HG02970 (cell line): ENCODE data around the gene WIPF2.

Experiments used
- ATAC-seq: cut with Tn5 transposase; IDR thresholded peaks from one replicate; pipeline ENCODE4 v1.9.1; 2021; ENCODE audit warnings: mild to moderate bottlenecking, moderate library complexity, moderate number of reproducible peaks; ENCODE audit not compliant: unreplicated experiment, low FRiP score

The WIPF2 gene

DNA sequence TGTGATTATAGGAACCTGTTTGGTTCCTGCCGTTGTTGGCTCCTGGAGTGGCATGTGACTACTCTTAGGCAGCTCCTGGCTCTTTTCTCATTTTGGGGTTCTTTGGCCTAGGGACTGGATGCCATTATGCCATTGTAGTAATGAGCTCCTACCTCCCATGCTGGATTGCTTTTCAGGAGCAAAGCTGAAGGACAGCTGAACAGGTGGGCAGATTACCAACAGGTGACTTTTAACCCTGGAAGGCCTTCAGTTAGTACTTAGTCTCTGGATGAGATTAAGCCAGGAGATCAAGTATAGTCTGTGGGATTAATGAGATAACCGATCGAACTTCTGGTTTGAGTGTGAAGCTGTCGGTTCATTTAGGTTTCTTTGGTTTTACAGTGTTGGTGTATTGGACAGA lies 25.2 kb downstream of the WIPF2 start:
- no peak for ATAC-seq

DNA sequence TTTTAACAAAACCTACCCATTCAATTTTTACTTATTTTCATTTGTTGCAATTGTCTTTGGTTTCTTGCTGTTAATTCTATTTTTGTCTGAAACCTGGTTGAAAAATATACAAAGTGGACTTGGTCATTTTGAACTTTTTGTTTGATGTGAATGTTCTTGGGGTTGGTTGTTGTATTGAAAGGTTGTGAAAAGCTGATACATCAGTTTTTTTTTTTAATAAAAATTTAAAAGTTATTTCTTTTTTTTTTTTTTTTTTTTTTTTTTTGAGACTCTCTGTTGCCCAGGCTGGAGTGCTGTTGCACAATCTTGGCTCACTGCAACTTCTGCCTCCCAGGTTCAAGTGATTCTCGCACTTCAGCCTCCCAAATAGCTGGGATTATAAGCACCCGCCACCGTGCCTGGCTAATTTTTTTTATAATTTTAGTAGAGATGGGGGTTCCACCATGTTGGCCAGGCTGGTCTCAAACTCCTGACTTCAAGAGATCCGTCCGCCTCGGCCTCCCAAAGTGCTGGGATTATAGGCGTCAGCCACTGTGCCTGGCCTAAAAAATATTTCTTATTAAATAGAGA lies 28.9 kb downstream of the WIPF2 start:
- ATAC-seq, result no peak

DNA sequence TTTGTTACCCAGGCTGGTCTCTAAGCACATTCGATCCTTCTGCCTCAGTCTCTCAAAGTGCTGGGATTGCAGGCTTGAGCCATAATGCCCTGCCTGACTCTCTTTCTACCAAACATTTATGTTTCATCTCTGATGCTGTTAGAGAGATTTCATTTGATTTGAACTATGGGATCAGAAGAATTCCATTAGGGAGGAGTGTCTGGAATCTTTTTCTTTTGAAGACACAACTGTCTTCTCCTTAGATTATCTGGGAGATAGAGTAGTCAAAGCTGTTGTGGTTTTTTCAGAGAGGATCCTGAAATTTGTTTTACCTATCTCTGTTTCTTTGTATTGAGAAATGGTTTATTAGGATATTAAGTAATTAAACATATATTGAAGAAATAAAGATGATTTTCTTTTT lies 29.4 kb downstream of the WIPF2 start:
- ATAC-seq, result no peak

DNA sequence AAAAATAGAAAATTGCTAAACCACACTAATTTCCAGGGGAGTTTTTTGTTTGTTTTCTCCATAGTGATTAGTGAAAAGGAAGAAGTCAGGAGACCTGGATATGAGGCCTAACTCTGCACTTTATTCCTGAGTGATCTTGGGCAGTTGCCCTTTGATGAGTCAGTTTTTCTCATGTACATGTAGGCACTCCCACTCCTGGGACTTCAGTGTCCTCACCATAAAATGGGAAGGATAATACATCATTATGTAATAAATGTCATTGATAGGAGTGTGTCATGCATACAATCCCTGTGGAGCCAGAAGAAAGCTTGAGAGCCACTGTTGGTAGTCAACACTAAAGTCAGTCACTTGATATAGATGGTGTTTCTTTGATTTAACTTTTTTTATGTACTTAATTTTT lies 32.5 kb downstream of the WIPF2 start:
- no peak for ATAC-seq

DNA sequence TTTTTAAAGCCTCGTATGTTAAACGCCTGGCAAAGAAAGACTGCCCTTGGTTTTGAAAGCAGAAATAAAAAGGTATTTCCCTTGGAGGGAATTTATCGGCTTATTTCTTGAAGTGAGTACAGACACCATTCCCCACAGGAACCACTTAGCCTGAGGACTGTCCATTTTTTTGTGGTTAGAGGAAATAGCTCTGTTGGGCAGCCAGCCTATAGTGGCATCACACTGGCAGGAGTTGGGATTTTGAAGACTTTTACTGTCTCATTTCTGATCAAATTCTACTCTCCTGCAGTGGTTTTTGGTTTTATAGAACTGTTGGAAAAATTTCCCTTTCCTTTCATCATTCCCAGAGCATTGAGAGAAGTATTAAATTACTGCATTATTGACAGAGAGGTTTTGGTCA lies 34.5 kb downstream of the WIPF2 start:
- no peak for ATAC-seq

DNA sequence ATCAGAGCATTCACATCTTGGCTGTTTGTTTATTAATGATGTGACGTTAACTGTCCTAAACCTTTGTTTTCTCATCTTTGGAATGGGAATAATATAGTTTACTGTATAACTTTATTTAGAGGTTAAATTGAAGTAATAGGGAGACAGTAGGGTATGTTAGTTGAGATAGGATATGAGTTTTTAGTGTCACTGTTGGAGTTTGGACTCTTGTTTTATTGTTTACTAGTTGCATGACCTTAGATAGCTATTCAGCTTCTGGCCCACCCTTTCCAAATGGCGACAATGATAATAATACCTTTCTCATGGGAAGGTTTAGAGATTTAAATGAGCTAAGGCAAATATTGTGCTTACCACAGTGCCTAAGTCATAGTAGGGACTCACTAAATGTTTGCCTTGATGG lies 40.4 kb downstream of the WIPF2 start:
- no peak for ATAC-seq

DNA sequence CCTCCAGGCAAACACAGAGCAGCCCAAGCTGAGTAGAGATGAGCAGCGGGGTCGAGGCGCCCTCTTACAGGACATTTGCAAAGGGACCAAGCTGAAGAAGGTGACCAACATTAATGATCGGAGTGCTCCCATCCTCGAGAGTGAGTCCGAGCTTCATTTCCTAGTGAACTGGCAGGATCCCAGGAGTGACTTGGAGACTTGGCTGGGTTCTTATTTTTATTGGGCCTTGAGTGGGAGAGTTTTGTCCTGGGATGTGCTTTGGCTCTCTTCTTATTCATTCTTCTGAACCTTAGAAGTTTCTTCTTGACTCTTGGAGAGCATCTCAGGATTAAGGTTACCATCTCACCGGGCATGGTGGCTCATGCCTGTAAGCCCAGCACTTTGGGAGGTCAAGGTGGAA lies 41.4 kb downstream of the WIPF2 start:
- ATAC-seq, result no peak

DNA sequence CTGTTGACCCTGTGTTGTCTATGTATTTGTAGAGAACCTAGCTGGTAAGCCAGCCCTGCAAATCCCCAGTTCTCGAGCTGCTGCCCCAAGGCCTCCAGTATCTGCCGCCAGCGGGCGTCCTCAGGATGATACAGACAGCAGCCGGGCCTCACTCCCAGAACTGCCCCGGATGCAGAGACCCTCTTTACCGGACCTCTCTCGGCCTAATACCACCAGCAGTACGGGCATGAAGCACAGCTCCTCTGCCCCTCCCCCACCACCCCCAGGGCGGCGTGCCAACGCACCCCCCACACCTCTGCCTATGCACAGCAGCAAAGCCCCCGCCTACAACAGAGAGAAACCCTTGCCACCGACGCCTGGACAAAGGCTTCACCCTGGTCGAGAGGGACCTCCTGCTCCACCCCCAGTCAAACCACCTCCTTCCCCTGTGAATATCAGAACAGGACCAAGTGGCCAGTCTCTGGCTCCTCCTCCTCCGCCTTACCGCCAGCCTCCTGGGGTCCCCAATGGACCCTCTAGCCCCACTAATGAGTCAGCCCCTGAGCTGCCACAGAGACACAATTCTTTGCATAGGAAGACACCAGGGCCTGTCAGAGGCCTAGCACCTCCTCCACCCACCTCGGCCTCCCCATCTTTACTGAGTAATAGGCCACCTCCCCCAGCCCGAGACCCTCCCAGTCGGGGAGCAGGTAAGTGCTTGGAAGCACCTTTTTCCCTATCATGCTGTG lies 45.5 kb downstream of the WIPF2 start:
- ATAC-seq, result no peak

DNA sequence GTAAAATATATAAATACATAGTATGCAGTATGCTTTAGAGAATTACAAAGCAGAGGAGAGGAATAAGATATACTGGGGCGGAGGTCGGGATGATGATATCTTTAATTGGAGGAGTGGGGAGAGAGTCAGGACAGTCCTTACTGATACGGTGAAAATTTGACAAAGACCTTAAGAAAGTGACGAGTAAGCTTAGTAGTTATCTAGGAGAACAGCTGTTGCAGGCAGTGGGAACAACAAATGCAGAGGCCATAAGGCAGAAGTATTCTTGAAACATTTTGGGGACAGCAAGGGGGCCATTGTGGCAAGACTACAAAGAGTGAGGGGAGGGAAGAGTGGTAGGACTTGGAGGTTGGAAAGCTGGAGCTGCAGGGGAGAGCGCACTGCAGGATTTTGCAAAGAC lies 46.2 kb downstream of the WIPF2 start:
- ATAC-seq, result no peak

DNA sequence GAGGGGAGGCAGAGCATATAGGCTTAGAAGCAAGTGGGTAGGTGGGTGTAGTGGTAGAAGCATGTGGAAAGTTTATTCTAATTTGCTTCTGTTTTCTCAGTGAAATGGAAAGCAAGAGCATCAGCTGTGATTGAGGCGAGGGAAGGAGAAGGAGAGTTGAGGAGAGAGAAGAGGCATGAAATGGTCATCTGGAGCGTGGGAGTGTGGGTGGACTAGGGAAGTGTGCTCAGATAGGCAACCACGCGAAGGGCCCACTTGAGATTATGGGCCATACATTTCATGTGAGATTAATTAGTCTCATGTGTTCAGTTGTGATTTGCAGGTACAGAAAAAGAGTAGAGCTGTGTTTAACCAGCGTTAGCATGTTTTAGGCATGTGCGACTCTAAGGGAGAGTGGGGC lies 47.8 kb downstream of the WIPF2 start:
- ATAC-seq, result no peak

DNA sequence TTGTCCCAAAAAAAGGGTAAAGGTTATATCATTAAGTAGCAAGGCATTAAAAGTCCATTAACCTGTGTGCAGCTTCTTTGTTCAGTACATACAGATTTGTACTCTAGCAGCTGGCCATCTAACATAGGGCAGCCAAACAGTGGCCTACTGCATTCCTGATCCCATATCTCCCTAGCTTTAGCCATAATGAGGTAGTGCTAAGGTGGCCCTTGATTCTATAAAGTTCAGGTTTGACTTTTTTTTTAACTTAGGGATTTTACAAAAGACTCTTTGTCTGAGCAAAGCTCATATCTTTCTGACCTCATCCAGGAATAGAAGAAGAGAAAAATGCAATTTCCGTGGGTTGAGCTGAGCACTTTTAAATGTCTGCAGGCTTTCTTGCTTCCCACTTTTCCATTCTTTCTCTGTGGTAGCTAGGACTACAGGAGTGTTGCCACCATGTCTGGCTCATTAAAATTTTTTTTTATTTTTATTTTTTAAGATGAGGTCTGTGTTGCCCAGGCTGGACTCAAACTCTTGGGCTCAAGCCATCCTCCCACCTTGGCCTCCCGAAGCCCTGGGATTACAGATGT lies 49.1 kb downstream of the WIPF2 start:
- ATAC-seq, result no peak

DNA sequence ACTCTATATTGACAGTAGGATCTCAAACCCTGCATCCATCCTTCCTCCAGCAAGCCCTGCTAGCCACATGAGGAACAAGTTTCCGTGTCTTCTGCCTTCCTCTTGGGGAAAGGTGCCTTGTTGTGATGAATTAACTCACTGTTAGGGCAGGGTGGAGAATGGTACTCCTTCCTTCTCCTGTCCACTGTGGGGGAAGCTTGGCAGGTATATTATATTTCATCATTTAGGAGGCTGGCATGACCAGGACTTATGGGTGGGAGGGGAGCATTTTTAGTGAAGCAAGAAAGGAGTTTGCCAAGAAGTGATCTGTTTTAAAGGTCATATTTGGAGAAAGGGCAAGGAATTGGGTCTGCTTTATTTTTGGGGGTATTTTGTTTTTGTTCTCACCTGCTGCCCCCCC lies 59.3 kb downstream of the WIPF2 start:
- no peak for ATAC-seq

DNA sequence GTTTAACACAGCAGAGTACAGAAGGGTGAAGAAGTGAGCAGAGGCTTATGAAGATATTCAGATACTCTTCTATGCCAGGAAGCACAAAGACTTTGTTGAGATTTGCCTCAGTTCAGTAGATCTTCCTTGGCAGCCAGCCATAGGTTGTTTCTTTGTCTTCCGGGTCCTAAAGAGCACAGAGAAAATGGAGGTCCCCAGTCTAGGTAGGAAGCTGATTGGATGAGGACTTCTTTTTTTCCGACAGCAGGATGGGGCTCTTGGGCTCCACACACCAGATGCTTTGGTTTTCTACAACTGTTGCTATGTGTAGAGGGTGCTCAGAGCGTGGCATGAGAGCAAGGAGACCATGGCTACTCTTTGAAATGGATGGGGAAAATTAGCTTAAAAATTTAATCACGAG lies 60.3 kb downstream of the WIPF2 start:
- no peak for ATAC-seq

DNA sequence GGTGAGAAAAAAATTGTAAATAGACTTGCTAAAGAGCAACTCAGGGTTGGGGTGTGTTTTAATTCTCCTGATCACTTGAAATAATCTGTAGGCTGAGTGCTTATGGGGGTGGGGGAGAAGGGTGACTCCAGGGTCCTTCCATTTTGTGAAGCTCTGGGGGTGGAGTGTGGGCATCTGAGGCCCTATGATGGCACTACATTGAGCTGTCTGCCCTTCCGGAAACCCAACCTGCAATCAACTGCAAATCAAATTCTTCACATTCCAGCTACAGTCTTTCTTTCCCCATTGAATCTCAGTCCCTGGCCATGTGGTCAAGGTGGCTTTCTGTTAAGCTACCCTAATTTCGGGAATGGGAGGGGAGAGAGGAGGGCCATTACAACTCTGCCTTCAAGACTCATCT lies 62.6 kb downstream of the WIPF2 start:
- no peak for ATAC-seq

DNA sequence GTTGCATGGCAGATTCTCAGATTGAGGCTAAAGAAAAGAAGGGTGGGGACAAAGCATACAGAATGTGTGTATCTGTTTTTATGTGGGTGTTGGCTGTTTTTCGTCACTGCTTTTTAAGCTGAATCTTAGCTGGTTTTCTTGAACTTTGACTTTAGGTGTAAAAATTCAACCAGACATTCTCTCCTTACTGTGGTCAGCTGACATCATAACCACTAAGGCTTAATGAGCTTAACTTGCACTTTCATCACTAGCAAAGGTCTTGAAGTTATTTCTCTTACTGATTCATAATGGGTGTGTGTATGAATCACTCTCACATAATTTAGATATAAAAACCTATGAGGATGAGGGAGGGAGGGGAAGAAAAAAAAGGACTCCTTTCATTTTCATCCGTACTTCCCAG lies 64.6 kb downstream of the WIPF2 start:
- ATAC-seq, result no peak

DNA sequence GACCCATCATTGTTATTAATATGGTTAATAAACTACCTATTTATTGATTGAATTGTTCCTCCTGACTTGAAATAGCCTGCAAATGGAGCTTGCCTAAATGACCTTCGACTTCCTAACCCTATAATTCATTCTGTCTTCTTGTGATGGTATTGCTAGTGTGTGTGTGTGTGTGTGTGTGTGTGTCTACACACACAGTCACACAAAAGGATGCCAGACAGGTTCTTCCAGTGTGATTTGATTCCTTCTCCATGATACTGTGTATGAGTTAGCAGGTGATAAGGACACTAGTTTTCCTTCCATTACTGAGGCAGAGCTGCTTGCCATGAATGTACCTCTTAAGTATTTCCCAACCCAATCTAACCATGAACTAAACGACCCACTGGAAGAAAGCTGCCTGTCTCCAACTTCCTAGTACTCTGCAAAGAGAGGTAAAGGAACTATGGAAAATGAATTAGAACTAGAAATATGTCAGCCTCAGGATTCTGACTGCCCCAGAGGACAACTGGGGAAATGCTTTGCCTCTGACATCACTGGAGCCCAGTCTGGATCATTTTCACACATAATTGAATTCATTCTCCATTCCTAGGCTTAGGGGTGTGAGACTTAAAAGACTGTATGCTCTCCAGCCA lies 65.1 kb downstream of the WIPF2 start:
- no peak for ATAC-seq

DNA sequence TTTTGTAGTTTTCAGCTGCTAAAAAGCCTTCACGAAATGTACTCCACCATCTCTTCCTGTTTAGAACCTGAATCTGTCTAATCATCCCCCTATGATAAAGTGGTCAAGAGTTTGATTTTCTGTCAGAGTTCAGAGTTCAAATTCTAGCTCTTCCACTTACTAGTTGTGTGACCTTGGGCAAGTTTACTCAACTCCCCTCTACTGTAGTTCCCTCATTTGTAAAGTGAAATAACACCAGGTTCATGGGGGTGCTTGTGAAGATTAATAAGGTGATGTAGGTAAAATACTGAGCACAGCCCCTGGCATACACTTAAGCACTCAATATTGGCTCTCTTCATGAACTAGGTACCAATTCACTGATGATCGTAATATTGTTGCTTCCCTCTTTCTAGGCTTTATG lies 67.4 kb downstream of the WIPF2 start:
- no peak for ATAC-seq

DNA sequence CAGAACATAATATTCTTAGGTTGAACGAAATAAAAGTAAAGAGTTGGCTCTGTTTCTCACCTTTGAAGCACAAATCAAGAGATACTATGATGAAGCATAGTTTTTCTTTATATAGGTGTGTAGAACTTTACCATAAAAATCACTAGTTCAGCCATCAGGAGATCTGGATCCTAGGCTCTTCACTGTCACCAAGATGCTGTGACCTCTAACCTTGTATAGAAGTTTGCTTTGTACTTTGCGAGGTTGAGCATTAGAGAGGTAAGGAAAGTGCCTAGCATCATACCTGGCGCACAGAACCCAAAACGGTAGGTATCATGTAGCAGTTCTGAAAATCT lies 68.0 kb downstream of the WIPF2 start:
- ATAC-seq, result peak; percentile 1

DNA sequence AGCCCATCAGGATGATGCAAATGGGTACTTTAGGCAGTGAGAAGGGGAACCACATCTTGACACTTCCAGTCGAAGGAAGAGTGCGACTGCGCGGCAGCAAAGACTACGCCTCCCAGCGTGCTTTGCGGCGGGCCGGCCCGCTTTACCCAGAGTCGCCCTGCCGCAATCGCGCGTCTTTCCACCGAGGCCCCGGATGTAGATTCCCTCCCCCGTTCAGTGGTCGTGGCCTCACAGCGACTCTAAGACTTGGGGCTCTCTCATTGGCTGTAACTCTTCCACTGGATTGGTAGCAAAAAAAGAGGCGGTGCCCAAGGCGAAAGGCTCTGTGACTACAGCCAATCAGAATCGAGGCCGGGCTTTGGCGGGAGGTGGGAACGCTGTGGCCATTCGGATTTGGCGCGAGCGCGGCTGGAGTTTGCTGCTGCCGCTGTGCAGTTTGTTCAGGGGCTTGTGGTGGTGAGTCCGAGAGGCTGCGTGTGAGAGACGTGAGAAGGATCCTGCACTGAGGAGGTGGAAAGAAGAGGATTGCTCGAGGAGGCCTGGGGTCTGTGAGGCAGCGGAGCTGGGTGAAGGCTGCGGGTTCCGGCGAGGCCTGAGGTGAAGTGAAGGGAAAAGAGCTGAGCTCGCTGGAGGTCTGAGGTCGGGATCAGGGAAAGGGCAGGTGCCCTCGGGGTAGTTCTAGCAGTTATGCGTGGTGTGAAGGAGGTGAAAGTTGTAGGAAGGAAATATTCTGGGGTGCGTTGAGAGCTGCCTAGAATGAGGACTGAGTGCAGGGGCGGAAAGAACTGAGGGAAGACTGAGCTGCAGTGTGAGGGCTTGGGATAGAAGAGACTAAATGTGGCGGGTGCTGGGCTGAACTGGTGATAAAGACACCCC lies 68.6 kb downstream of the WIPF2 start, which contains the start of gene CDC6:
CDC6 (plus strand) TSS at position 386 of the 876 bp plus-strand sequence. CDS start 1,542 bp downstream, outside the sequence.
- peak; percentile 97 for ATAC-seq

DNA sequence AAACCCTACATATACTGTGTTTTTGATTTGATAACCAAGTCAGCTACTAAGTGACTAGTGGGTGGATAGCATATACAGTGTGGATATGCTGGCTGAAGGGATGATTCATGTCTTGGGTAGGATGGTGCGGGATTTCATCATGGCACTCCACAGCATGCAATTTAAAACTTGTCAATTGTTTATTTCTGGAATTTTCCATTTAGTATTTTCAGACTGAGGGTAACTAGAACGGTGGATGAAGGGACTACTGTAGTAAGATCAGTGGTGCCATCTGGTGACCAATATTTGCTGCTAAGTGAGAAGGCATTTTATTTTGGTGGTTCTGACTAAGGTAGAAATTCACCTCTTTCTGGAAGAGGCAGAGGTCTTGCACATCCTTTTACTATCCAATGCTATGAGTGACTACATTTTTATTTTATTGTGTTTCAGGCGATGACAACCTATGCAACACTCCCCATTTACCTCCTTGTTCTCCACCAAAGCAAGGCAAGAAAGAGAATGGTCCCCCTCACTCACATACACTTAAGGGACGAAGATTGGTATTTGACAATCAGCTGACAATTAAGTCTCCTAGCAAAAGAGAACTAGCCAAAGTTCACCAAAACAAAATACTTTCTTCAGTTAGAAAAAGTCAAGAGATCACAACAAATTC lies 71.7 kb downstream of the WIPF2 start:
- ATAC-seq, result no peak
